GM12864 (cell line): ENCODE results near the gene PRKAA1.
"Not testable (repeated sequence)": the region's sequence is repeated elsewhere in the genome, so short reads cannot be mapped to it uniquely, and the experiment has no call there.

Experiments
- DNase-seq: peaks from one replicate; pipeline ENCODE4 v3.0.0-alpha.2; 2011; ENCODE audit warnings: low read depth
- H3K4me3 ChIP-seq: 2 replicates; pipeline ENCODE4 v1.5.1; 2011; ENCODE audit warnings: mild to moderate bottlenecking, low read depth, low read length, control low read depth
- CTCF ChIP-seq: IDR thresholded peaks from 2 replicates; pipeline ENCODE4 v1.5.1; 2011; ENCODE audit warnings: low read depth, mild to moderate bottlenecking, moderate library complexity, low read length, control low read depth, inconsistent platforms; ENCODE audit errors: missing control alignments

PRKAA1 gene

GRCh38 chr5:40797273-40798011, 732 bp downstream of the PRKAA1 start:
- no peak for TF ChIP-seq CTCF
- DNase-seq = peak; percentile 35
- H3K4me3 ChIP-seq = peak overlapping the region; percentile 71

GRCh38 chr5:40796487-40796889, 1.7 kb downstream of the PRKAA1 start:
- DNase-seq = no peak
- peak overlapping the region; percentile 71; the same call in 1 of the 2 replicates for H3K4me3 ChIP-seq
- TF ChIP-seq CTCF = no peak

- not testable (repeated sequence) for DNase-seq, H3K4me3 ChIP-seq
These were observed 3.3 kb downstream of the PRKAA1 start for GRCh38 chr5:40794877-40795276.

GRCh38 chr5:40794340-40794739, 3.8 kb downstream of the PRKAA1 start:
- H3K4me3 ChIP-seq, DNase-seq: not testable (repeated sequence)

GRCh38 chr5:40792691-40793090, 5.5 kb downstream of the PRKAA1 start:
- DNase-seq, H3K4me3 ChIP-seq: not testable (repeated sequence)

- H3K4me3 ChIP-seq = no peak overlapping the region
- DNase-seq = no peak
- TF ChIP-seq CTCF = no peak
These were observed 6.4 kb downstream of the PRKAA1 start for GRCh38 chr5:40791715-40792139.

GRCh38 chr5:40790947-40791593, 7.1 kb downstream of the PRKAA1 start:
- DNase-seq = no peak
- no peak for TF ChIP-seq CTCF
- H3K4me3 ChIP-seq = no peak overlapping the region

GRCh38 chr5:40788941-40789340, 9.2 kb downstream of the PRKAA1 start:
- not testable (repeated sequence) for DNase-seq, H3K4me3 ChIP-seq

- H3K4me3 ChIP-seq = no peak overlapping the region
- no peak for DNase-seq
- TF ChIP-seq CTCF = no peak
These were observed 10.2 kb downstream of the PRKAA1 start for GRCh38 chr5:40787986-40788385.

- DNase-seq = not testable (repeated sequence)
These were observed 11.5 kb downstream of the PRKAA1 start for GRCh38 chr5:40786664-40787063.

More at GRCh38 chr5:40786664-40787063, 11.5 kb downstream of the PRKAA1 start:
- not testable (repeated sequence) for H3K4me3 ChIP-seq
